ELR (cell line): ENCODE measurements around the gene OSMR.

Experiments
- DNase-seq: peaks from one replicate; pipeline ENCODE4 v3.0.0-alpha.2; 2015; ENCODE audit warnings: low read depth

OSMR gene

GRCh38 chr5:38845526-38846378 is at the start of gene OSMR:
OSMR (plus strand) TSS chr5:38846012; CDS start chr5:38869045, 23,033 bp downstream.
- peak; percentile 99 for DNase-seq

GRCh38 chr5:38796742-38797108 is 49.1 kb upstream of the OSMR start:
- no peak for DNase-seq

- no peak for DNase-seq
These were observed 48.0 kb upstream of the OSMR start for GRCh38 chr5:38797838-38798237.

- no peak for DNase-seq
These were observed 46.0 kb upstream of the OSMR start for GRCh38 chr5:38799556-38800377.

- DNase-seq, result no peak
These were observed 45.3 kb upstream of the OSMR start for GRCh38 chr5:38800515-38800914.

GRCh38 chr5:38802125-38802524 is 43.7 kb upstream of the OSMR start:
- no peak for DNase-seq

GRCh38 chr5:38803246-38803645 is 42.6 kb upstream of the OSMR start:
- DNase-seq, result no peak

- peak; percentile 96 for DNase-seq
These were observed 39.0 kb upstream of the OSMR start for GRCh38 chr5:38806775-38807258.

- DNase-seq, result peak; percentile 82
These were observed 38.0 kb upstream of the OSMR start for GRCh38 chr5:38807570-38808483.

- no peak for DNase-seq
These were observed 37.0 kb upstream of the OSMR start for GRCh38 chr5:38808666-38809343.

GRCh38 chr5:38809388-38810359 is 36.1 kb upstream of the OSMR start:
- peak; percentile 86 for DNase-seq

- DNase-seq, result no peak
These were observed 30.9 kb upstream of the OSMR start for GRCh38 chr5:38814879-38815278.

- DNase-seq, result no peak
These were observed 29.5 kb upstream of the OSMR start for GRCh38 chr5:38816083-38817030.

- no peak for DNase-seq
These were observed 24.1 kb upstream of the OSMR start for GRCh38 chr5:38821679-38822078.

GRCh38 chr5:38823503-38823902 is 22.3 kb upstream of the OSMR start:
- DNase-seq, result no peak

- DNase-seq, result no peak
These were observed 21.0 kb upstream of the OSMR start for GRCh38 chr5:38824821-38825220.

- DNase-seq, result peak; percentile 78
These were observed 20.3 kb upstream of the OSMR start for GRCh38 chr5:38825494-38825893.

GRCh38 chr5:38827525-38827924 is 18.3 kb upstream of the OSMR start:
- DNase-seq, result peak; percentile 97

- DNase-seq, result peak; percentile 87
These were observed 15.2 kb upstream of the OSMR start for GRCh38 chr5:38830521-38831051.
